HG03521 (cell line): ENCODE results near the gene IFNL1.
"Not testable (repeated sequence)": the region's sequence is repeated elsewhere in the genome, so short reads cannot be mapped to it uniquely, and the experiment has no call there.

Experiments
- ATAC-seq: cut with Tn5 transposase; IDR thresholded peaks from one replicate; pipeline ENCODE4 v1.9.1; 2021; ENCODE audit warnings: mild to moderate bottlenecking, moderate library complexity; ENCODE audit not compliant: unreplicated experiment

Gene IFNL1

DNA sequence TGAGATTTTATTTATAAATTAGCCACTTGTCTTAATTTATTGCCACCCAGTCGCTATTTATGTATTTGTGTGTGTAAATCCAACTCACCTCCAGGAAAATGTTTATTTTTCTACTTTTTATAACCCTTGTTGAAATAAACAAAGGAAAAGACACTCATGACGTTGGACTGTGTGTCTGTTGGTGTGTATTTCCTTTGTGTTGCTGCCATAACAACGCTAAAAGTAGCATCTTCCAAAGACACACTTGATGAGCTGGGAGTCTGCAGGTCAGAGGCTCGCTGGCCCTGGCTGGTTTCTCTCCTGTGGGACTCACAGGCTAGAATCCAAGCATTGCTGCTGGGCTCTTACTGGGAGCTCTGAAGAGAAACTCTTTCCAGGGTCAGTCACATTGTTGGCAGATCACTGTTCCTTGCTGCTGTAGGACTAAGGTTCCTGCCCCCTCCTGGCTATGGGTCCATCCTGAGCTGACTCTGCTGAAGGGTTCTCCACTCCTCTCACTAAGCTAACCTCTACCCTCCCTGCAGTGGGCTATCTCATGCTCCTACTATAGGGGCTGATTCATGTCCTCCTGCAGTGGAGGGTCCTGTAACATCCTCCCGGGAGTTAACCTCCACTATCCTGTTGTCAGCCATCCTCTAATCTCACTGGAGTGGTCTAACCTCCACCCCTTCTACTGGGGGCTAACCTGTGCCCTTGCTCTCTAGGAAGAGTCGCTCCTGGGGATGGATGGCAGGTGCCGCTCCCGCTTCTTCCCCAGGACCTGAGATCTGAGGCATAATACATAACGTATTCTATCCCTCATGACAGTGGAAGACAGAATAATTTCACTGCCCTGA, 26.0 kb upstream of the IFNL1 start:
- no peak for ATAC-seq

- not testable (repeated sequence) for ATAC-seq
Observed at GRCh38 chr19:39273859-39274258, 22.3 kb upstream of the IFNL1 start.

- ATAC-seq: no peak
Observed at GRCh38 chr19:39275578-39275977, 20.6 kb upstream of the IFNL1 start.

DNA sequence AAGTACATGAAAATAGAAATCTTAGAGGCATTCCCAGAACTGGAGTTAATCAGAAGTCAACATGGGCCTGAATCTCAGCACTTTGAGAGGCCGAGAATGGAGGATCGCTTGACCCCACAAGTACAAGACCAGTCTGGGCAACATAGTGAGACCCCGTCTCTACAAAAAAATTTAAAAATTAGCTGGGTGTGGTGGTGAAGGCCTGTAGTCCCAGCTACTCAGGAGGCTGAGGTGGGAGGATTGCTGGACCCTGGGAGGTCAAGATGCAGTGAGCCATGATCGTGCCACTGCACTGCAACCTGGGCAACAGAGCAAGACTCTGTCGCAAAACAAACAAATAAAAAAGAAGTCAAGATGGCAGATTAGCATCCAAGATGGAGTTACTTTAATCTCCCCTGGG, 19.5 kb upstream of the IFNL1 start:
- ATAC-seq: no peak

DNA sequence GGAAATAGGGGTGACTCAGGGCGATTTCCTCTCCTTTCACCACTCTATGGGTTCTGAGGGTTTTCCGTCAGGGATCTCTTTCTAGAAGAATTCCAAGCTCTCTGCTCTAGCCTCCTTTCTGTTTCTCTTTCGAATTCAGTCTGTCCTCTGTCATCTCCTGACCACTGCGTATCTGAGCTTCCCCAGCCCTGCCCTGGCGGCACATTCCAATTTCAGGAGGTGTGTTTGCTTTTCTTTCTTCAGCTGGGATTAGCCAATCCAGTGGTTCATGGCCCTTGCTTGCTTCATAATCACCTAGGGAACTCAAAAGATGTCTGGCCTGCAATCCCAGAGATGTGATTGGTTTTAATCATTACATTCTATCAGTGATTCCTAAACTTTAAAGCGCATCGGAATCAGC, 18.6 kb upstream of the IFNL1 start:
- no peak for ATAC-seq

DNA sequence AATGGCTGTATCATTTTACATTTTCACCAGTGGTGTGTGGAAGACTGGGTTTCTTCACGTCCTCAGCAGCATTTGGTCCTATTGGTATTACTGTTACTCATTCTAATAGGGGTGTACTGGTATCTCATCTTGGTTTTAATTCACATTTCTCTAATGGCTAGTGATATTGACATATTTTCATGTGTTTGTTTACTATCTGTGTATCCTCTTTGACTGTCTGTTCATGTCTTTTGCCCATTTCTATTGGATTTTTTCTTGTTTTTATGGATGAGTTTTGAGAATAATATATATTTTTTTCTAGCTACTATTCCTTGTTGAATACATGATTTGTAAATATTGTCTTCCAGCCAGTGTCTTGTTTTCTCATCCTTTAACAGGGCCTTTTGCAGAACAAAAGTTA, 14.2 kb upstream of the IFNL1 start:
- no peak for ATAC-seq

GRCh38 chr19:39284032-39284431, 12.2 kb upstream of the IFNL1 start:
- ATAC-seq: no peak

DNA sequence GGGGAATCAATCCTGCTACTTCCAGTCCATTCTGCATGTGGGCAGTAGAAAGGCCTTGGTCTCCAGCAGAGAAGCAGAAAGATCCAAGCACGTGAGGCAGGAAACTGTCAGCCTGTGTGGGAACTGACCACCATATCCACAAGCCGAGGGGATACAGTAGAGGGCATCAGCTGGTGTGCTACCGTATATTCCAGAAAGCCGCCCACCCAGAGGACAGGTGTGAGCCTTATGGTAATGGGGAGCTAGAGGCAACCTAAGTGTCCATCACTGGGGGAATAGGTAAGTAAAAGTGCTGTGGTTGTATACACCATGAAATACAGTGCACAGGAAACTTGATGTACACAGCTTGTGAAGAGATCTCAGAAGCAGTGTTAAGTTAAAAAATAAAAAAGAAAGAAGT, 2.8 kb upstream of the IFNL1 start:
- no peak for ATAC-seq

DNA sequence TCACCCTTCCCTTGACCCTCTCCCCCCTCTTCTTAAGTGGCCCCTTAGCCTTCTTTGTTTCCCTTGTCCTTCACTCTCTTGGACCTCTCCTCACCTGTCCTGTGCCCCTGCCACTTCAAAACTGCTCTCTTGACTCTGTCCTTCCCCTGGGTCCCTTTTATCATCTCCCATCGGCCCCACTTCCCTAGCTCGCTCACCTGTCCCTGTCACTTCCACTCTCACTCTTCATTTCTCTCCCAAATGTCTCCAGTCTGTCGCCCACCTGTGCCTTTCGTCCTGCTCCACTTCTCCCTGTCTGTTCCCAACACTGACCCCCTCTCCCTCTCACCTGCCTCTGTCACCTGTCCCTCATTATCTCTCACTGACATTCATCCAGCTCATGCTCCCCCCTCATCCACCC, 699 bp downstream of the IFNL1 start:
- ATAC-seq: no peak

DNA sequence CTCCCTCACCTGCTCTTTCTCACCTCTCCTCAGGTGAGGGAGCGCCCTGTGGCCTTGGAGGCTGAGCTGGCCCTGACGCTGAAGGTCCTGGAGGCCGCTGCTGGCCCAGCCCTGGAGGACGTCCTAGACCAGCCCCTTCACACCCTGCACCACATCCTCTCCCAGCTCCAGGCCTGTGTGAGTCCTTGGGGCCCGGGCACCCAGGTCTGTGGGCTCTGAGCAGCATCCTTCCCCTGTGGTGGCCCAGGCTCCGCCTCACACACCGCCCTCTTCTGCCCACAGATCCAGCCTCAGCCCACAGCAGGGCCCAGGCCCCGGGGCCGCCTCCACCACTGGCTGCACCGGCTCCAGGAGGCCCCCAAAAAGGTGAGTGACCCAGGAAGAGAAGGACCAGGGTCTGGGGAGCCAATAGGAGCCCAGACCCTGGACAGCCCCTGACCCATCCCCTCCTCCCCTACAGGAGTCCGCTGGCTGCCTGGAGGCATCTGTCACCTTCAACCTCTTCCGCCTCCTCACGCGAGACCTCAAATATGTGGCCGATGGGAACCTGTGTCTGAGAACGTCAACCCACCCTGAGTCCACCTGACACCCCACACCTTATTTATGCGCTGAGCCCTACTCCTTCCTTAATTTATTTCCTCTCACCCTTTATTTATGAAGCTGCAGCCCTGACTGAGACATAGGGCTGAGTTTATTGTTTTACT, 1.9 kb downstream of the IFNL1 start:
- ATAC-seq: no peak

GRCh38 chr19:39299404-39299803, 3.2 kb downstream of the IFNL1 start:
- no peak for ATAC-seq

- ATAC-seq: no peak
Observed at GRCh38 chr19:39299832-39300231, 3.6 kb downstream of the IFNL1 start.

GRCh38 chr19:39301021-39301420, 4.8 kb downstream of the IFNL1 start:
- ATAC-seq: no peak

DNA sequence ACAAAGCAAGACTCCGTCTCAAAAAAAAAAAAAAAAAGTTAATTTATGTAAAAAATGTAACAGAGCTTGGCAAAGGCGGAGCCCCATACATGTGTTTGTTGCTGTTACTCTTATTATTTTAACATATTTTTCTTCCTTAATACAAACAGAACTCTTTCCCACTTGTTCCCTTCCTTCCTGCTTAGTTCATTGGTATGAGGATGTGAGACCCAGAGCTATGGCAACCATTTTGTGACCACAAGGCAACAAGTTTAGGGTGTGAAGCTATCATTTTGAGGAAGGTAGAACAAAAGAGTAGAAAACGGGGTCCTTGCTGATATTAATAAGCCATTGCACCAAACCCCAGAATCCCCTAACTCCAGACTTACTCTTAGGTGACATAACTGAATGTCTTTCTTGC, 5.4 kb downstream of the IFNL1 start:
- ATAC-seq: no peak

DNA sequence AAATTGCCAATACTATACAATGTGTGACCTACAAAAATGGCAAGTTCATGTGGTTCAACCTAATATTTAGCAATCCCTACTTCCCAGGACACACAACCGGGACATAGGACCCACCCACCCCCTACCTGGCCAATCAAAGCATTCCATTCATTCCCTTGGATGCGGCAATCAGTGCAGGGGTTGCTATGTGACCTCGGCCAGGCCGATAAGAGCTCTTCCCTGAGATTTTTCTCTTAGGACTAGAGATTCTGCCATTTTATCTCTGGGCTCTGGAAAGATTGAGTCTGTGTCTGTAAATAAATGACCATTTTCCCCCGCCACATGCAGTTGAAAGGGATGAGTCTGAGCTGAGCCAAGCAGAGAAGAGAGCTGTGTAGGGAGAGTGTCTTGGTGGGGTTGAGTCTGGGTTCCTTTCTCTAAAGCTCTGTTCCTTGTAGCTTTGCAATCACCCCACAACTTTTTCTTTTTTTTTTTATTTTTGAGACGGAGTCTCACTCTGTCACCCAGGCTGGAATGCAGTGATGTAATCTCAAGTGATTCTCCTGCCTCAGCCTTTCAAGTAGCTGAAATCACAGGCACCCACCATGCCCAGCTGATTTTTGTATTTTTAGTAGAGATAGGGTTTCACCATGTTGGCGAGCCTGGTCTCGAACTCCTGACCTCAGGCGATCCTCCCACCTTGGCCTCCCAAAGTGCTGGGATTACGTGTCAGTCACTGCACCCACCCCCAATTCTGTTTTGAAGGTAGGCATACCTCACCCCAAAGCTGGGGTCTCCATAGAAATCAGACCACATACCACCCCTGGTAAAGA, 7.4 kb downstream of the IFNL1 start:
- no peak for ATAC-seq

DNA sequence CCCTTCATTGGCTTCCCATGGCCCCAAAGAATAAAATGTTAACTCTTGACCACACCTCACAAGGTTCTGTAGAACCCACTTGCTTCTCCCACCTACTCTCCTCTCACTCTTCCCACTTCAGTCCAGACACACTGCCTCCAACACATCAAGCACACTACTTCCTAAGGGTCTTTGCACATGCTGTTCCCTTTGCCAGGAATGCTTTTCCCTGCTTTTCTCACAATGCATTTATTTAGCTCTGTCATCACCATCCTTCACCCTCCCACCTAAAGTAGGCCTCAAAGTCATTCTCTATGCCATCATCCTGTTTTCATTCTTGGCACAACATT, 7.9 kb downstream of the IFNL1 start:
- no peak for ATAC-seq

- ATAC-seq: no peak
Observed at GRCh38 chr19:39304701-39305571, 8.7 kb downstream of the IFNL1 start.

- ATAC-seq: no peak
Observed at GRCh38 chr19:39306075-39306474, 9.9 kb downstream of the IFNL1 start.

DNA sequence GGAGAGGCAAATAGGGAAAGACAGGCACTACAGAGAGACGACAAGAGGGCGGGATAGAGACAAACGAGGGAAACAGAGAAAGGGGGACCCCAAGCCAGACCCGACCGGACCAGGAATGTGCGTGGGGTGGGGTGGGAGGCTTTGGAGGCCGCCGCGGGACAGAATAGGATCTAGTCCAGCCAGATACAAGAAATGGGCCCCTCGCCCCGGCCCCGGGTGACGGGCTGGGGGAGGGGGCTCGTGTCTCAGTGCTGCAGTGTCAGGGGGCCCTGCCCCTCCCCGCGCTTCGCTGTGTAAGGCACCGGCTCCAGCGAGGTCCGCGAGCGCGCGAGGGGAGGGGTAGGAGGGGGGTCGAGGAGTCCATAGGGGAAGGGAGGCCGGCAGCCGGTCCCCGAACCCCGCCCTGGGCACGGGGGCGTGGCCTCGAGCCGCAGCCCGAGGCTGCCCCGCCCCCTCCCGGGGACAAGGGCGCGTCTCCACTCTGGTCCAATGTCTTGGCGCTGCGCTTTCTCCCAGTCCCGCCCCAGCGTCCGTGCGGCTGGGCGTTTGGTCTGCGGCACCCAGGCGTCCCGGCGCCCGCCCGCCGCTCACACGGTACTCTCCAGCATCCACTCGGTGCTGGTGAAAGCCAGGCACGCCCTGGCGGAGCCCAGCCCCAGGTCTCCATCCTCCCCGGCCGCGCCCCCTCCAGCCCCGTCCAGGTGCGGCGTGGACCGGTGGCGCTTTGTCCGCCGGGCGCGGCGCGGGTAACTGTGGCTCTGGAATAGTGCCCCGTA, 11.0 kb downstream of the IFNL1 start:
- no peak for ATAC-seq
